ENCODE results near the gene SOX10.

The SOX10 gene

GRCh38 chr22:37930270-37930951 lies 53.9 kb downstream of the SOX10 start:
- DNase-seq (ENCODE audit: low spot score): no peak

DNA sequence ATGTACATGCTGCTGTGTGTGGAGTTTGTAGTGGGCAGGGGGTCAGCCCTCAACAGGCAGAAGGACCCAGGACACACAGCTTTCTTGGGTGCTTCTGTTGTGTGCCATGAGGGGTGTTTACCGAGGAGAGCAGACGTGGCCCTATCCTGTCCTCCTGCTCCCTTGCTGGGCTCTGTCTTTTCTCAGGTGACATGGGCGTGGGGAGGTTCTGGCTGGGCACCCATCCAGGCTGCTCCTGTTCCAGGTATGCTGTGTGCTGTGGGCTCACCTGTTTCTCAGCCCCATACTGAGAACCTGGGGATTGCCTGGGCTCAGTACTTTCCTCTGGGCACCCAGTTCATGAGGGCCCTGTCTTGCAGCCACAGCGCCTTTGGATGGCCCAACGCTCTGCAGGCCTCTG lies 55.0 kb downstream of the SOX10 start:
- no peak for DNase-seq (ENCODE audit: low spot score)

GRCh38 chr22:37927637-37927936 lies 56.8 kb downstream of the SOX10 start:
- DNase-seq (ENCODE audit: low spot score): no peak

DNA sequence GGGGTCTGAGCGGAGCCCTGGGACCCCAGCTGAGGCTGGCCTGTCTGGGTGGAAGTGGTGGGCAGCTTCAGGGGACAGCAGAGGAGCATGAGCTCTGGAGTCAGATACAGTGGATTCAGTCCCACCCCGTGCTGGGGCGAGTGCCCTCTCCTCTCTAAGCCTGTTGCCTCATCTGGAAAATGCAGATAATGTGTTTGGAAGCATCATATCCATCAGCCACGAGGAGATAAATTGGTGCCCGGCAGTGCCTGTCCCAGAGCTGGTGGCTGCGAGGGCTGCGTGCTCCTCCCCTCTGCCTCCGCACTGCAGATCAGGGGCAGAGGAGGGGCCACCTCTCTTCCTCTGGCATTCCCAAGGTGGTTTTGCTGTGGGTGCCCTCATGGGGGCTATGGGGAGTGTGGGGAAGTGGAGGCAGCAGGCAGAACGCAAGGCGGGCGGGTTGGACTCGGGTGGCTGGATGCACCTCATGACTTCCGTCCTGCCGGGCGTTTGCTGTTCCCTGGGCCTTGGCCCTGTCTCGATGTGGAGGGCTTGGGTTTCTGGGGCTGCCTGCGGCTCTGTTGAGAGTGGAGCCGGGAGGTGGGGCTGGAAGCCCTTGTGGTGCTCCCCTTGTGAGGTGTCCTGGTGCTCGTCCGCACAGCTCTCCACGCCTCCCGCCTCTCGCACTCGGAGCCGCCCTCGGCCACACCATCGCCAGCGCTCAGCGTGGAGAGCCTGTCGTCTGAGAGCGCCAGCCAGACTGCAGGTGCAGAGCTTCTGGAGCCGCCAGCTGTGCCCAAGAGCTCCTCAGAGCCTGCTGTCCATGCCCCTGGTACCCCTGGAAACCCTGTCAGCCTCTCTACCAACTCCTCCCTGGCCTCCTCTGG lies 57.4 kb downstream of the SOX10 start:
- DNase-seq (ENCODE audit: low spot score): no peak

DNA sequence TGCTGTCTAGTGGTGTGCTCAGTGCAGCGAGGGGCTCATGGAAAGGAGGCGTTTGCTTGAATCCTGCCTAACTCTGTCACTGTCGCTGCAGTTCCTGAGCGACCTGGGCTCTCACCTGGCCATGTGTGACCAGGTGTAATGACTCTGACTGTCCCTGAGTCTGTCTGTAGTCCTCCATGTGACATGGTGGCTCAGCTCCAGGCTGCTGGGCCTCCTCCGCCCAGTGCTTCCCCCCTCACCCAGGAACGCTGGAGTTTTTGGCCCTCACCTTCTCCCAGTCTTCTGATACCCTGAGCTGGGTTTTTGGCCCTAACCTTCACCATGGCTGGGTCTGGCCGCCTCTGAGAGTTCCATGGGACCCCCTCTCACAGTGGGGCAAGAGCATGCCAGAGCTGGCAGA lies 58.0 kb downstream of the SOX10 start:
- no peak for DNase-seq (ENCODE audit: low spot score)

- DNase-seq (ENCODE audit: low spot score): no peak
Observed at GRCh38 chr22:37925767-37926166, 58.6 kb downstream of the SOX10 start.

DNA sequence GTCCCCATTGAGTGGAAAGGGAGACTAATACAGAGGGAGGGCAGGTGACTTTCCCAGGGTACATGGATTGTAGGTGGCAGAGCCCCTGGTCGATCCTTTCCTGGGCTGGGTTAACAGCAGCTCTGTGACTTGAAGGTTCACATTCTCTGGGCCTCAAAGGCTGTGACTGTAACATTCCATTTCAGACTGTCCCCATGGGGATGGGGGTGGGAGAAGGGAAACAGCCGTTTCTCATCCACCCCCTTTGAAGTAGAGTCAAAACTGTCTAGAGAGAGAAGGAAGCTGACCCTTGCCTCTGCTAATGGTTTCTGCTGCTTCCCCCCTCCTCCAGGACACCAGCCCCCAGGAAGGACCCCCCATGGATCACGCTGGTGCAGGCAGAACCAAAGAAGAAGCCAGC lies 59.0 kb downstream of the SOX10 start:
- no peak for DNase-seq (ENCODE audit: low spot score)

- DNase-seq (ENCODE audit: low spot score): no peak
Observed at GRCh38 chr22:37924386-37925065, 59.8 kb downstream of the SOX10 start.

DNA sequence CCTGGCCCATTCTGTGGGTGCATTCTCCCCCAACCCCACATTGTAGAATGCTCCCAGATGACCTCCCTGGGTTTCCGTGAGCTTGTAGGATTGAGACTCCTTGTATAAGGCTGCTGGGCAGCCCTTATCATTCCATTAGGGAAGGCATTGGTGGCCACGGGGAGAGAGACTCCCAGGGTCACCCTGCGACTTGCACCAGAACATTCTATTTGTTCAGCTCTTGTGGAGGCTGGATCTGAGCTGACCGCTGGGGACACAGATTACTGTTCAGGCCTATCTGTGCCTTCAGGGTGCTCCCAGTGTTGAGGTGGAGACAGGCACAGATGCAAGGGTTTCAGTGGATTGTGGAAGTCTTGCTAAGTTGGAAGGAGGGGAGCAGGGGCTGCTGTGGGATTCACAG lies 60.4 kb downstream of the SOX10 start:
- no peak for DNase-seq (ENCODE audit: low spot score)

Data from ecto neural progenitor cell (in vitro differentiated cells).